ENCODE results near the gene GSAP.
"Not testable (repeated sequence)": the region's sequence is repeated elsewhere in the genome, so short reads cannot be mapped to it uniquely, and the experiment has no call there.

Gene GSAP

GRCh38 chr7:77338883-77339629 is 77.1 kb downstream of the GSAP start:
- no peak for TF ChIP-seq CTCF (conservative IDR thresholded peaks at IDR 0.05; ENCODE audit: control insufficient read depth, insufficient read depth, low read depth, low read length)
- H3K4me3 ChIP-seq (ENCODE audit: control insufficient read depth, low read depth, low read length), result no peak overlapping the region
- peak; percentile 81 for DNase-seq (ENCODE audit: low read depth)

- no peak overlapping the region for H3K4me3 ChIP-seq (ENCODE audit: control insufficient read depth, low read depth, low read length)
- DNase-seq (ENCODE audit: low read depth), result no peak
- TF ChIP-seq CTCF (conservative IDR thresholded peaks at IDR 0.05; ENCODE audit: control insufficient read depth, insufficient read depth, low read depth, low read length), result no peak
Measured at GRCh38 chr7:77338260-77338659, 77.9 kb downstream of the GSAP start.

GRCh38 chr7:77337456-77337990 is 78.6 kb downstream of the GSAP start:
- no peak for TF ChIP-seq CTCF (conservative IDR thresholded peaks at IDR 0.05; ENCODE audit: control insufficient read depth, insufficient read depth, low read depth, low read length)
- no peak overlapping the region for H3K4me3 ChIP-seq (ENCODE audit: control insufficient read depth, low read depth, low read length)
- no peak for DNase-seq (ENCODE audit: low read depth)

- H3K4me3 ChIP-seq (ENCODE audit: control insufficient read depth, low read depth, low read length), result no peak overlapping the region
- peak; percentile 60 for DNase-seq (ENCODE audit: low read depth)
- TF ChIP-seq CTCF (conservative IDR thresholded peaks at IDR 0.05; ENCODE audit: control insufficient read depth, insufficient read depth, low read depth, low read length), result no peak
Measured at GRCh38 chr7:77335581-77335980, 80.6 kb downstream of the GSAP start.

- H3K4me3 ChIP-seq (ENCODE audit: control insufficient read depth, low read depth, low read length); DNase-seq (ENCODE audit: low read depth): not testable (repeated sequence)
Measured at GRCh38 chr7:77334039-77334438, 82.1 kb downstream of the GSAP start.

GRCh38 chr7:77331938-77332695 is 84.0 kb downstream of the GSAP start:
- peak; percentile 68 for TF ChIP-seq CTCF (conservative IDR thresholded peaks at IDR 0.05; ENCODE audit: control insufficient read depth, insufficient read depth, low read depth, low read length)
- H3K4me3 ChIP-seq (ENCODE audit: control insufficient read depth, low read depth, low read length), result no peak overlapping the region
- DNase-seq (ENCODE audit: low read depth), result peak; percentile 95

All from fibroblast of mammary gland (primary cell).